ENCODE data around the gene GRIN2D. TPM values are rescaled to one million over a fixed set of nuclear protein-coding genes. Genes with fewer than 3 reads are reported as not detected.
"Not testable (repeated sequence)": the region's sequence is repeated elsewhere in the genome, so short reads cannot be mapped to it uniquely, and the experiment has no call there.

Gene GRIN2D
- polyA plus RNA-seq, 3 donors, result 0.13 to 0.29 TPM; not detected in 1

- H3K4me3 ChIP-seq (replicated peaks in 1 of 3; ENCODE audit: low read depth in 2 of 3, low read length in 3 of 3), result no peak overlapping the region
- no peaks in the 10 kb centered on the region for H3K4me1 Mint-ChIP-seq
- DNase-seq, result no peak
Observed at GRCh38 chr19:48371367-48371766, 22.1 kb upstream of the GRIN2D start.

DNA sequence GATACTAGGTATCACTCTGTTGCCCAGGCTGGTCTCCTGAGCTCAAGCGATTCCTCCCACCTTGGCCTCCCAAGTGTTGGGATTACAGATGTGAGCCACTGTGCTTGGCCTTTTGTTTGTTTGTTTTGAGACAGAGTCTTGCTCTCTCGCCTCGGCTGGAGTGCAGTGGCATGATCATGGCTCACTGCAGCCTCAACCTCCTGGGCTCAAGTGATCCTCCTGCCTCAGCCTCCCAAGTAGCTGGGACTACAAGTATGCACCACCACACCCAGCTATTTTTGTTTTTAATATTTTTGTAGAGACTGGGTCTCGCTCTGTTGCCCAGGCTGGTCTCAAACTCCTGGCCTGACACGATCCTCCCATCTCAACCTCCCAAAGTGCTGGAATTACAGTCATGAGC is 21.7 kb upstream of the GRIN2D start:
- H3K27me3 ChIP-seq (ENCODE audit: control insufficient read depth in 2 of 2, insufficient read depth in 2 of 2, low read length in 2 of 2); intact Hi-C loops (cut with micrococcal nuclease); H3K27ac ChIP-seq (ENCODE audit: low read depth in 1 of 2, low read length in 2 of 2); H3K9ac ChIP-seq (ENCODE audit: insufficient read depth, low read length, poor library complexity, severe bottlenecking); H3K4me3 Mint-ChIP-seq; H3K36me3 Mint-ChIP-seq; DNase-seq; H3K4me1 ChIP-seq (ENCODE audit: control insufficient read depth in 1 of 2, insufficient read depth in 2 of 2, low read length in 2 of 2); H3K79me2 ChIP-seq (ENCODE audit: insufficient read depth, low read length); H3K4me1 Mint-ChIP-seq; H3K9me3 ChIP-seq (replicated peaks in 1 of 2; ENCODE audit: control insufficient read depth in 1 of 2, insufficient read depth in 1 of 2, low read length in 2 of 2); H3K36me3 ChIP-seq (replicated peaks in 1 of 2; ENCODE audit: control insufficient read depth in 1 of 2, insufficient read depth in 2 of 2, low read length in 2 of 2); H3K9me3 Mint-ChIP-seq; H3K4me2 ChIP-seq (replicated peaks; ENCODE audit: extremely low read depth, low read length, poor library complexity, severe bottlenecking); H2AFZ ChIP-seq (ENCODE audit: insufficient read depth, low read depth, low read length, poor library complexity, severe bottlenecking); H3K27me3 Mint-ChIP-seq (ENCODE audit: low read depth in 3 of 3); H3K4me3 ChIP-seq (replicated peaks in 1 of 3; ENCODE audit: low read depth in 2 of 3, low read length in 3 of 3); H4K20me1 ChIP-seq (ENCODE audit: insufficient read depth, low read length): not testable (repeated sequence)
- 100% methylated on average over 1 of the region's 5 CpGs for WGBS (ENCODE audit: insufficient coverage)
- H3K27ac Mint-ChIP-seq, result peak overlapping the region in 1 of 7 donors; percentile 31

More at GRCh38 chr19:48371367-48371766, 22.1 kb upstream of the GRIN2D start:
- Mint-ChIP-seq H3K36me3 (no peaks in the 10 kb centered on the region), H3K4me3 (no peak overlapping the region), H3K9me3 (no peaks in the 10 kb centered on the region), H3K27me3 (ENCODE audit: low read depth in 3 of 3) (peaks cover 1 to 8% (median 7%) of the 10 kb centered on the region in 3 donors), H3K27ac (no peak overlapping the region)
- Histone ChIP-seq H3K27me3 (ENCODE audit: control insufficient read depth in 2 of 2, insufficient read depth in 2 of 2, low read length in 2 of 2) (no peaks in the 10 kb centered on the region), H3K27ac (ENCODE audit: low read depth in 1 of 2, low read length in 2 of 2) (no peak overlapping the region), H2AFZ (ENCODE audit: insufficient read depth, low read depth, low read length, poor library complexity, severe bottlenecking) (no peak overlapping the region), H3K36me3 (replicated peaks in 1 of 2; ENCODE audit: control insufficient read depth in 1 of 2, insufficient read depth in 2 of 2, low read length in 2 of 2) (no peaks in the 10 kb centered on the region), H3K9ac (ENCODE audit: insufficient read depth, low read length, poor library complexity, severe bottlenecking) (no peak overlapping the region), H3K9me3 (replicated peaks in 1 of 2; ENCODE audit: control insufficient read depth in 1 of 2, insufficient read depth in 1 of 2, low read length in 2 of 2) (no peaks in the 10 kb centered on the region), H4K20me1 (ENCODE audit: insufficient read depth, low read length) (no peaks in the 10 kb centered on the region), H3K79me2 (ENCODE audit: insufficient read depth, low read length) (no peaks in the 10 kb centered on the region), H3K4me2 (replicated peaks; ENCODE audit: extremely low read depth, low read length, poor library complexity, severe bottlenecking) (no peak overlapping the region), H3K4me1 (ENCODE audit: control insufficient read depth in 1 of 2, insufficient read depth in 2 of 2, low read length in 2 of 2) (no peaks in the 10 kb centered on the region)
- no peak for TF ChIP-seq CTCF (IDR thresholded peaks at IDR 0.05)
- intact Hi-C loops (cut with micrococcal nuclease), result no loop called here
- 95% methylated on average over 5 of the region's 7 CpGs for WGBS (ENCODE audit: insufficient coverage)
